VCaP (cell line): ENCODE data around the gene DYSF.

Experiments
- H3K27ac ChIP-seq: fragments of 450-650 bp; 2 replicates; pipeline ENCODE4 v1.5.1; 2017
- CTCF ChIP-seq: fragments of 450-650 bp; conservative IDR thresholded peaks from 2 replicates; pipeline ENCODE4 v1.5.1; 2017; ENCODE audit warnings: mild to moderate bottlenecking, moderate library complexity

Gene DYSF

GRCh38 chr2:71532327-71532726 is 79.0 kb downstream of the DYSF start:
- no peak for TF ChIP-seq CTCF
- H3K27ac ChIP-seq = no peak overlapping the region

- TF ChIP-seq CTCF = no peak
- no peak overlapping the region for H3K27ac ChIP-seq
Measured at GRCh38 chr2:71534201-71534600, 80.8 kb downstream of the DYSF start.

- H3K27ac ChIP-seq = no peak overlapping the region
Measured at GRCh38 chr2:71534826-71535225, 81.5 kb downstream of the DYSF start.

GRCh38 chr2:71535526-71535925 is 82.2 kb downstream of the DYSF start:
- TF ChIP-seq CTCF = no peak

More at GRCh38 chr2:71534826-71535225, 81.5 kb downstream of the DYSF start:
- no peak for TF ChIP-seq CTCF

DNA sequence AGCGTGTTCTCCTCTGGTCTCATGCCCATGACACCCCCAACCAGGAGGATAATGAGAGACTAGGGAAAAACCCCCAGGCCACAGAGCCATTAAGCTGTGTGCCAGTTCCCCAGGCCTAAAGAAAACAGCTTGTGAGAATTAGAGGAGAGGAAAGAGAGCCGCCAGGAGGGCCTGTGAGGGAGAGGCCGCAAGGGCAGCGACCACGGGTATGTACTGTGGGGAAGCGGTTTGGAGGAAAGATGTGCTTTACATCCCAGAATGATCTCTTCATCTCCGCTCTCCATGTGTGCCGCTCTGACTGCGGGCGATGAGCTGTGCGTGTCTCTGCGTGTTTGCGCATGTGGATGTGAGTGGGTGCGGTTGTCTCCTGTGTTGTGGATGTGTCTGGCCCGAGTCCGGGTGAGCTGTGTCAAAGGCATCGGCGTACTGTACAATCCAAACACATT is 82.9 kb downstream of the DYSF start:
- H3K27ac ChIP-seq = no peak overlapping the region
- no peak for TF ChIP-seq CTCF

More at GRCh38 chr2:71535526-71535925, 82.2 kb downstream of the DYSF start:
- H3K27ac ChIP-seq = no peak overlapping the region

- no peak for TF ChIP-seq CTCF
Measured at GRCh38 chr2:71538241-71538640, 84.9 kb downstream of the DYSF start.

DNA sequence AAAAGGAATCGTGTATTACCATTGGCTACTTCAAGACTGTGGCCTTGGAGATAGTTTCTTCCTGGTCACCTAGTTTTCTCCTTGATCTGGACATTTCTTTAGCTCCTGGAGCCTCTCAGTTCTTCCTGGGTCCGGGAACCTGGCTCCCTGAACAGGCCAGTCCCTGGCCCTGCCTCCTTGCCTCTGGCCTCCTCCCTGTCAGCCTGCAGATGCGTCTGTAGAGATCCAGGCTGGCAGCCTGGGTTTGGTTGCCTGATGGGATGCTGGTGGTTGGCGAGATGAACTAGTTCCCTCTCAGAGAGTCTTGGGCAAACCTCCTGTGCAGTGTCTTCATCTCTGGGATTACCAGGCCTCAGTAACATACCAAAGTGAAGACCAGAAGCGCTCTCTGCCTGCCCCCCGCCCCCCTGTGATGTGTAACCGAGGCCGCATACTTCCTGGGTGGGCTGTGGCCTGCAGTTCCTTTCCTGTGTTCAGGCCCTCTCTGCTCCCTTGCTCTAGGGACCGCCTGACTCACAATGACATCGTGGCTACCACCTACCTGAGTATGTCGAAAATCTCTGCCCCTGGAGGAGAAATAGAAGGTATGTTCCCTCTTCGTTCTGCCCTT is 85.4 kb downstream of the DYSF start:
- H3K27ac ChIP-seq = no peak overlapping the region
- no peak for TF ChIP-seq CTCF

More at GRCh38 chr2:71538241-71538640, 84.9 kb downstream of the DYSF start:
- no peak overlapping the region for H3K27ac ChIP-seq
